ENCODE measurements around the gene GRIK2. TPM values are rescaled to one million over a fixed set of nuclear protein-coding genes. Genes with fewer than 3 reads are reported as not detected.

Gene GRIK2
- total and polyA plus RNA-seq, 2 donors (not counting 3 experiments of a cell fraction or from before 2014, with no cell fraction given): not detected

GRCh38 chr6:101682937-101683336, 289.4 kb downstream of the GRIK2 start:
- TF ChIP-seq JUN (IDR thresholded peaks at IDR 0.05; ENCODE audit: borderline replicate concordance, insufficient read depth, insufficient read length, low read depth): no peak
- no peak for TF ChIP-seq MYC (IDR thresholded peaks at IDR 0.05; ENCODE audit: low read depth, low read length)
- Histone ChIP-seq H2AFZ (ENCODE audit: low read depth, low read length) (no peak overlapping the region), H3K9me1 (replicated peaks; ENCODE audit: control insufficient read depth, extremely low read depth, insufficient read depth, low read length) (no peaks in the 10 kb centered on the region), H3K9me3 (replicated peaks; ENCODE audit: control insufficient read depth, insufficient read depth, low read length) (no peaks in the 10 kb centered on the region), H3K79me2 (ENCODE audit: control insufficient read depth, insufficient read depth, low read length) (no peaks in the 10 kb centered on the region), H3K9ac (replicated peaks; ENCODE audit: extremely low read depth, insufficient read depth, low read length) (no peak overlapping the region), H3K4me3 (replicated peaks in 1 of 3; ENCODE audit: insufficient read depth in 1 of 3, low read depth in 1 of 3, low read length in 3 of 3) (no peak overlapping the region), H3K27me3 (ENCODE audit: control insufficient read depth in 2 of 2, insufficient read depth in 2 of 2, low read length in 2 of 2) (no peaks in the 10 kb centered on the region), H3K4me1 (ENCODE audit: control insufficient read depth, extremely low read depth, insufficient read depth, low read length) (no peaks in the 10 kb centered on the region), H3K36me3 (ENCODE audit: control insufficient read depth in 2 of 2, extremely low read depth in 1 of 2, insufficient read depth in 2 of 2, low read length in 2 of 2) (no peaks in the 10 kb centered on the region), H4K20me1 (replicated peaks; ENCODE audit: control insufficient read depth, extremely low read depth, insufficient read depth, low read length) (no peaks in the 10 kb centered on the region), H3K27ac (ENCODE audit: insufficient read depth, low read depth, low read length) (no peak overlapping the region), H3K4me2 (ENCODE audit: insufficient read depth, low read length) (no peak overlapping the region)
- CTCF ChIA-PET: interaction anchor here (1.4 kb wide), 1 partner anchor 20 kb away, joined by 3 read pairs; no protein-coding TSS in a partner anchor
- DNase-seq (ENCODE audit: low read depth, low spot score) (no peak), FAIRE-seq (no peak)
- intact Hi-C loops (cut with micrococcal nuclease) (no loop called here), dilution Hi-C loops (cut with MboI; ENCODE audit: extremely low pct_ligation_motif_present, low sequenced_read_pairs) (no loop called here)
- no TSS peak for BruUV-seq (replicated peaks)
- POLR2A ChIA-PET: no interaction called here

GRCh38 chr6:101683884-101684283, 290.4 kb downstream of the GRIK2 start:
- Histone ChIP-seq H3K79me2 (ENCODE audit: control insufficient read depth, insufficient read depth, low read length) (no peaks in the 10 kb centered on the region), H3K27me3 (ENCODE audit: control insufficient read depth in 2 of 2, insufficient read depth in 2 of 2, low read length in 2 of 2) (no peaks in the 10 kb centered on the region), H3K9me3 (replicated peaks; ENCODE audit: control insufficient read depth, insufficient read depth, low read length) (no peaks in the 10 kb centered on the region), H3K4me2 (ENCODE audit: insufficient read depth, low read length) (no peak overlapping the region), H3K4me1 (ENCODE audit: control insufficient read depth, extremely low read depth, insufficient read depth, low read length) (no peaks in the 10 kb centered on the region), H4K20me1 (replicated peaks; ENCODE audit: control insufficient read depth, extremely low read depth, insufficient read depth, low read length) (no peaks in the 10 kb centered on the region), H3K36me3 (ENCODE audit: control insufficient read depth in 2 of 2, extremely low read depth in 1 of 2, insufficient read depth in 2 of 2, low read length in 2 of 2) (no peaks in the 10 kb centered on the region), H3K4me3 (replicated peaks in 1 of 3; ENCODE audit: insufficient read depth in 1 of 3, low read depth in 1 of 3, low read length in 3 of 3) (no peak overlapping the region), H2AFZ (ENCODE audit: low read depth, low read length) (no peak overlapping the region), H3K9me1 (replicated peaks; ENCODE audit: control insufficient read depth, extremely low read depth, insufficient read depth, low read length) (no peaks in the 10 kb centered on the region), H3K27ac (ENCODE audit: insufficient read depth, low read depth, low read length) (no peak overlapping the region), H3K9ac (replicated peaks; ENCODE audit: extremely low read depth, insufficient read depth, low read length) (no peak overlapping the region)
- no peak for DNase-seq (ENCODE audit: low read depth, low spot score)
- dilution Hi-C loops (cut with MboI; ENCODE audit: extremely low pct_ligation_motif_present, low sequenced_read_pairs) (no loop called here), intact Hi-C loops (cut with micrococcal nuclease) (no loop called here)
- TF ChIP-seq JUN (IDR thresholded peaks at IDR 0.05; ENCODE audit: borderline replicate concordance, insufficient read depth, insufficient read length, low read depth) (no peak), GATA2 (IDR thresholded peaks at IDR 0.05; ENCODE audit: insufficient read depth, insufficient read length, low read depth, low read length) (no peak), POLR2AphosphoS5 (IDR thresholded peaks at IDR 0.05; ENCODE audit: insufficient read depth, low read depth, low read length) (no peak), POLR2A (IDR thresholded peaks at IDR 0.05; ENCODE audit: low read depth, low read length) (no peak), MAX (IDR thresholded peaks at IDR 0.05; ENCODE audit: insufficient read depth, insufficient read length) (no peak), EZH2 (IDR thresholded peaks at IDR 0.05; ENCODE audit: borderline replicate concordance, low read depth, low read length, severe bottlenecking) (no peak), CTCF (IDR thresholded peaks at IDR 0.05; ENCODE audit: extremely low read depth in 1 of 2, insufficient read depth in 1 of 2, low read depth in 1 of 2, low read length in 2 of 2) (no peak), FOS (IDR thresholded peaks at IDR 0.05; ENCODE audit: borderline replicate concordance, insufficient read depth, low read length) (no peak), MYC (IDR thresholded peaks at IDR 0.05; ENCODE audit: low read depth, low read length) (no peak)
- ChIA-PET CTCF (no interaction called here), POLR2A (no interaction called here)
- no TSS peak for BruUV-seq (replicated peaks)
- no peak for FAIRE-seq

All from endothelial cell of umbilical vein (primary cell).